ENCODE measurements around the gene CDH3.
A peak's percentile ranks its signal among the peaks of the same experiment; 100 is the strongest.
"Not testable (repeated sequence)": the region's sequence is repeated elsewhere in the genome, so short reads cannot be mapped to it uniquely, and the experiment has no call there.

The CDH3 gene

GRCh38 chr16:68704232-68704867 lies 59.2 kb downstream of the CDH3 start:
- peak; percentile 43 for DNase-seq (ENCODE audit: low spot score)

- DNase-seq (ENCODE audit: low spot score), result no peak
Measured at GRCh38 chr16:68707340-68708152, 62.4 kb downstream of the CDH3 start.

- DNase-seq (ENCODE audit: low spot score), result no peak
Measured at GRCh38 chr16:68710211-68710610, 65.1 kb downstream of the CDH3 start.

- DNase-seq (ENCODE audit: low spot score), result no peak
Measured at GRCh38 chr16:68711421-68712139, 66.5 kb downstream of the CDH3 start.

GRCh38 chr16:68713361-68713760 lies 68.3 kb downstream of the CDH3 start:
- DNase-seq (ENCODE audit: low spot score), result no peak

GRCh38 chr16:68715471-68715870 lies 70.4 kb downstream of the CDH3 start:
- DNase-seq (ENCODE audit: low spot score), result no peak

GRCh38 chr16:68716516-68716915 lies 71.4 kb downstream of the CDH3 start:
- DNase-seq (ENCODE audit: low spot score), result not testable (repeated sequence)

GRCh38 chr16:68717684-68718083 lies 72.6 kb downstream of the CDH3 start:
- no peak for DNase-seq (ENCODE audit: low spot score)

GRCh38 chr16:68718590-68718989 lies 73.5 kb downstream of the CDH3 start:
- DNase-seq (ENCODE audit: low spot score), result no peak

- DNase-seq (ENCODE audit: low spot score), result no peak
Measured at GRCh38 chr16:68719993-68720489, 74.9 kb downstream of the CDH3 start.

GRCh38 chr16:68722119-68723024 lies 77.3 kb downstream of the CDH3 start:
- no peak for DNase-seq (ENCODE audit: low spot score)

- DNase-seq (ENCODE audit: low spot score), result no peak
Measured at GRCh38 chr16:68724797-68725196, 79.7 kb downstream of the CDH3 start.

- no peak for DNase-seq (ENCODE audit: low spot score)
Measured at GRCh38 chr16:68728523-68728922, 83.4 kb downstream of the CDH3 start.

- DNase-seq (ENCODE audit: low spot score), result no peak
Measured at GRCh38 chr16:68731637-68732036, 86.5 kb downstream of the CDH3 start.

GRCh38 chr16:68732042-68732680 lies 87.1 kb downstream of the CDH3 start:
- no peak for DNase-seq (ENCODE audit: low spot score)

- DNase-seq (ENCODE audit: low spot score), result no peak
Measured at GRCh38 chr16:68732741-68733399, 87.8 kb downstream of the CDH3 start.

GRCh38 chr16:68733570-68733969 lies 88.5 kb downstream of the CDH3 start:
- no peak for DNase-seq (ENCODE audit: low spot score)

GRCh38 chr16:68734782-68735181 lies 89.7 kb downstream of the CDH3 start:
- no peak for DNase-seq (ENCODE audit: low spot score)

GRCh38 chr16:68736561-68736960 lies 91.5 kb downstream of the CDH3 start:
- no peak for DNase-seq (ENCODE audit: low spot score)

- DNase-seq (ENCODE audit: low spot score), result no peak
Measured at GRCh38 chr16:68737046-68737729, 92.1 kb downstream of the CDH3 start, which contains the start of gene CDH1. CDH1 (plus strand) TSS chr16:68737292; CDS start chr16:68737416, 124 bp downstream.
